RKO (cell line): ENCODE data around the gene FAM162B.
"Not testable (repeated sequence)": the region's sequence is repeated elsewhere in the genome, so short reads cannot be mapped to it uniquely, and the experiment has no call there.

Source experiments
- DNase-seq: peaks from one replicate; pipeline ENCODE4 v3.0.0-alpha.2; 2016; ENCODE audit warnings: low spot score

The FAM162B gene

DNA sequence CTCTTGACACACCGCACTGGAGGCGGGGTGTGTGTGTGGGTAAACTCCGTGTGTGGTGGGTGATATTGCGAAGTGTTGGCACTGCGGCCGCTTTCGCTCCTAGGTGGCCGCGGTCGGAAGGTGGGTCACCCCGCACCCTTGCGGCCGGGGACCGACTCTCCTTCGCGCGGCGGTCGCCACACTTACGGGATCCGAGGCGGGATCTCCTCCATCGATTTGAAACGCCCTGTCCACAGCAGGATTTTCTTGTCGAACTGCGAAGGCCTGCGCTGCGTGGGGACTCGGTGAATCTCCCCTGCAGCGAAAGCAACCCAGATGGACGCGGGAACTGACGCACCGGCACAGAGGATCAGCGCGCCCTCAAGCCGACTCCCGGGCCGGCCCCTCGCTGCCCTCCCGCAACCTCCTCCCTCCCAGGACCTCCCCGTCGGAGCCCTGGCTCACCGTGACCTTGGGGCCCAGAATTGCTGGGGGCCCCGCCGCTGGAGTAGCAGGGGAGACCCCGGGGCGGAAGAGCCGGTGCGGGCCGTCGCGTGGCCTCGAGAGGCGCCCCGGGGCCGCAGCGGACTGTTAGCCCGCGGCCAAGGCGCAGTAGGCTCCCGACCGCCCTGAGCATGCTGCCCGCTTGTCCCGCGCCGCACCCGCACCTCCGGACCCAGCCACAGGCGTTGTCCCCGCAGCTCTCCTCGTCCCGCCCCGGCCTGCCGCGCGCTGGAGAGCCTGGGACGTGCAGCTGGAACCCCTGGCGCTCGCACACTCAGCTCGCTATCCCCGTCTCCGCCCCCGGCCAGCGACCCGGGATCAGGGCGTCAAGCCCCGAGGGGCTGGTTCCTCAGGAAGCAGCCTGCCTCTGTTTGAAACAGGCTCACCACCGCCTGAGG, at the start of gene FAM162B:
Gene FAM162B (minus strand): TSS at position 759 of the 881 bp plus-strand sequence. CDS start 143 bp downstream, at position 616.
- no peak for DNase-seq

DNA sequence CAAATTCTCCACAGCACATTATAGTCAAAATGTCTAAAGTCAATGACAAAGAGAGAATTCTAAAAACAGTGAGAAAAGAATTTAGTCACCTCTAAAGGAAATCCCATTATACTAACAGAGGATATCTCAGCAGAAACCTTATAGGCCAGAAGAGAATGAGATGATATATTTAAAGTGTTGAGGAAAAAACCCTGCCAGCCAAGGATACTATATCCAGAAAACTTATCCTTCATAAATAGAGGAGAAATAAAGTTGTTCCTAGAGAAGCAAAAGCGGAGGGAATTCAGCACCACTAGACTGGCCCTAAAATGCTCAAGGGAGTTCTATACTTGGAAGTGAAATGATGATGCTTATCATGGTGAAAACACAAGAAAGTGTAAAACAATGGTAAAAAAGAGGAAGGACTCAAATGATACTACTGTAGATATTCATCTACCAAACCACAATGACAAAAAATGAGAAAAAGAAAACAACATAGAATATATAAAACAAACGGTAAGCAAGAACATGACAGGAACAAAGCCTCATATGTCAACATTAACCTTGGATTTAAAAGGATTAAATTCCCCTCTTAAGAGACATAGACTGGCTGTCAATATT, 46.6 kb upstream of the FAM162B start:
- no peak for DNase-seq

DNA sequence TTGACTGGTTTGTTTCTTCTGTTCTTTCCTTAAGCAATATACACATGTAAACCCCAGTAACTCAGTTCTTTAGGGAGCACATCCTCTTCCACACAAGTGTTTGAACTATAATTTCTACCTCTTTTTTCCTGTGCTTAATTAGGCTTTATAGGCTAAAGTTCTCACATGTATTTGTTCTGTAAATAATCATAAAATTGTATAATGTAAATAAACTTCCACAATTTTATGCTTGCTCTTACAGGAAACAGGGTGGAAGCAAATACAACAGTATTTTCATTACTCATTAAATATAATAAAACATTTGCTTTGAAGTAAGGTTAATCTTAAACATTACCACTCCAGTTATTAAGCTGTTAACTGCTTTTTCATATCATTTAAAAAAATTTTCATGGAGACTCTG, 36.5 kb upstream of the FAM162B start:
- no peak for DNase-seq

DNA sequence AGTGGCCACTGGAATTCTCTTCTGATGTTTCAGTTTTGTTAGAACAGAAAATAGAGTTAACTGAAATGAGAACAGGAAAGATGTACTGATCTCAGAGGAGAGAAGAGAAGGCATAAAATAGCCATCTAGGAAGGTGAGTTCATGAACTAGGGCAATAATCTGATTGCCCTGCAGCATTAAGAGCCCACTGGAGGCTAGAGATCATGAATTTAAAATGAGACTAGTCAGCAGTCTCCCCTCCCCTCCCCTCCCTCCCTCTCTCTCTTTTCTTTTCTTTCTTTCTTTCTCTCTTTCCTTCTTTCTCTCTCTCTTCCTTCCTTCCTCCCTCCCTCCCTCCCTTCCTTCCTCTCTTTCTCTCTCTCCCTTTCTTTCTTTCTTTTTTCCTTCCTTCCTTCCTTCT, 34.4 kb upstream of the FAM162B start:
- no peak for DNase-seq

DNA sequence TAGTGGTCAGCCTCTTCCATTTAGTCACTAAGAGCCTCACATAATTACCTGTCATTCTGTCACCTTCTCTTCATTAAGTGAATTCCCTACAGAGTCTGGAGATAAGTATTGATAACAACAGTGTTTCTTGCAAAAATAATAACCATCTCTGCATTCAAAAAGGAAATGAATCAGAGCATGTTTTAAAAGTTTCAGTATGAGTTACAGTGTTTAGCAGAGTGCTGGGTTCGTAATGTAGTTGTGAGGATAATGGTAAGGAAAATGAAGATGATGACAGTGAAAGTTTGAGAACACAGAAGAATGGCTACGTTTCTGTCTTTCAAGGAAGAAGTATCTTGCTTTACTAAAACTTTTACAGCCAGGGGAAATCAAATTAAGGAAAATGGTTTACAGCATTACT, 32.1 kb upstream of the FAM162B start:
- DNase-seq, result no peak

DNA sequence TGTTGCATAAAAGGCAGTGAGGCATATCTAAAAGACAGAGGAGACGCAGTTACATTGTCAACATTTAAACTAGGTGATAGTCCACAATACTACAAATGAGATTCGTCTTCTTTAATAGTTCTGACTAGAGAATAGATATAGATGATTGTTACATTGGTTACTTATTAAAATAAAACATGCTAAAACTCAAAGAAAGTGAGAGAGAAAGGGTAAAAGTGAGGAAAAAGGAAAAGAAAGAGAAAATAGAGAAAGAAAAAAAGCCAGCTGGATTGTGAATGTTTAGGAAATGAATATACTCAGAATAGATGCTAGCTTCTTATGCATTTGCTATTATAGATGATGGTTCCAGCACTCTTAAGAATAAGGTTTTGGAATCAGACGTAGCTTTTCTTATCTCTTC, 27.7 kb upstream of the FAM162B start:
- DNase-seq, result no peak

DNA sequence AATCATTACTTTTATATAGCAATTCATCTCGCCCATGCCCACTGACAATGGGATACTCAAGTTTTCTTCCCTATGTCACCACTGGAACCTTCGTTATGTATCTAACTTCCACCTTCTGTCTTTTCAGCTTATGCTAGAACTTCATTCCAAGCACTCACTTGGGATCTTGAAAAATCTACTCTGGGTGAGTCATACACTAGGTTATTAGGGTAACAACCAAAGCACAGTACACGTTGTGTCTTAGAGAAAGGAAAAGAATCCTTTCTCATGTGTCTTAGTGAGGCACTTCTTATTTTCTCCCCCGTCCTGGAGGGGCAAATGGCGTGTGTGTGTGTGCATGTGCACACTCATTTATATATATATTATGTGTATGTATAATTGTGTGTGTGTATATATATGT, 18.3 kb upstream of the FAM162B start:
- DNase-seq, result peak; percentile 9

DNA sequence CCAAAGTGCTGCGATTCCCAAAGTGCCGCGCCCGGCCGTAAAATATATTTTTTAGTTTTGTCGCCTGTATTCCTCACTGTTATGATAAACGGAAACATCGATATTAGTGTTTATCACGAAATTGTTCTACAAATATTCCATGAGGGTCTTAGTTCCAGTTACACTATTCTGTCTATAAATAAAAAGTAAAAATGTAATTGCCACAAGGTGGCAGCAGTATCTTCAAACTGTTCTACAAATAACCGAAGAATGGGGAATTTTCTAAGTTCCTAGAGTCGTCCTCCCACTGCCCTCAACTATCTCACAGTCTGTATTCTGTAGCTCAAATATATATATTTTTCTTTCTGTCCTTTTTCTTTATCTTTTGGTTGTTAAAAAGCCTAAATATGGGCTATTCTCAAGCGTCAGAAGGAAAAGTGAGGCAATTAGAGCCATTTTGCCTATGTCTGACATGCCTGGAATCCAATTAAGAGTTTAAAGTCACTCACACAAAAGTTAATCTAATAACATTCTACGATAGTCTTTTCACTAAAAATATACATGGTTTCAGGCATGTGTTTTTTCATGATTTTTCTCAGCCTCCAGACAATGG, 14.2 kb upstream of the FAM162B start:
- peak; percentile 79 for DNase-seq

DNA sequence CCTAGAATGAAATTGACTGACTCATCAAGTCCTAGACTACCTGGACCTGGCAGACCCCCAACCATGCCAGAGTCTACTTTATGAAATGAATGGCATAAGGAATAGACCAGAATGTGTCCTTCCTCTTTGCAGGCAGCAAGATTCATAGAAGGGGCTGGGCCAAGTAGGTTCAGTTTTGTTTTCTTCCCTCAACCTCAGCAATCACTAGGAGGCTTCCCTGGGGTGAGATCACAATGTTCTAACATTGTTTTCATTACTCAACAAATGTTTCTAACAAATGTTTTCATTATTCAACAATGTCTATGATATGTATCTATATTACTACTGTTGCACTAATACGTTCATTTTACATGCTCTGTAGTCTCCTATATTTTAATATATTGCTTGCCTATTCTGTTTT, 8.4 kb upstream of the FAM162B start:
- no peak for DNase-seq

DNA sequence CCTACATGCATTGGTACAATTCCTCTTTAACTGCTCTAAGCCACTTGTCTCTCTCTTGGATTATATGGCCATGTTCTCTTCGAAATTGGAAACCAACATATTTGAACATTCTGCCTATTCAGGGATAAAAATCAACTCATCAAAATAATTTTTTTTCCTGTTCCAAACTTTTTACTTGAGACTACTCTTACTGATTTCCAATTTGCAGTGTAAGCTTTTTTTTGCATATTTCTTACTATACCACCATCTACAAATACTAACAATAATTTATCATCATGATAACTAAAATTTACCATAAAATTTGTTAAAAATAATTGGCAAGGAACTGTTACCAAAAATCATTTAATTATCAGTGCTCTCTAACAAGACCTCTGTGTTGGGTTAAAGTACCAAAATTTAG, 6.9 kb upstream of the FAM162B start:
- no peak for DNase-seq

DNA sequence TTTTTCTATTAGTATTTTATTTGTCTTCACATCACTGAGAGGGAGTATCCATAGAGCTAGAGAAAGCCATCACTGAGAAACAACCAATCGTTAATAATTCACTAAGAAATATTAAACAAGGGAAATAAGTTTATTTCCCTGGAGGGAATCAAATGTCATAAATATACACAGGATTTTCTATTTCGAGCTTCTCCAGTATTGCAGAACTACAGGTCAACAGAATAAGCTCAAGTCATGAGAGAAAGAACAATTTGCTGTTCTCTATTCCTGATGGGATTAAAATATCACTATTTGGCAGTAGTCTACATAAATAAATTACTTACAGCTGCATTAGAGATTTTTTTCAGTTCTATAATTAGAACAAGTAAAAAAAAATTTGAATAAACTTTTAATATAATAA, 2.2 kb upstream of the FAM162B start:
- no peak for DNase-seq

DNA sequence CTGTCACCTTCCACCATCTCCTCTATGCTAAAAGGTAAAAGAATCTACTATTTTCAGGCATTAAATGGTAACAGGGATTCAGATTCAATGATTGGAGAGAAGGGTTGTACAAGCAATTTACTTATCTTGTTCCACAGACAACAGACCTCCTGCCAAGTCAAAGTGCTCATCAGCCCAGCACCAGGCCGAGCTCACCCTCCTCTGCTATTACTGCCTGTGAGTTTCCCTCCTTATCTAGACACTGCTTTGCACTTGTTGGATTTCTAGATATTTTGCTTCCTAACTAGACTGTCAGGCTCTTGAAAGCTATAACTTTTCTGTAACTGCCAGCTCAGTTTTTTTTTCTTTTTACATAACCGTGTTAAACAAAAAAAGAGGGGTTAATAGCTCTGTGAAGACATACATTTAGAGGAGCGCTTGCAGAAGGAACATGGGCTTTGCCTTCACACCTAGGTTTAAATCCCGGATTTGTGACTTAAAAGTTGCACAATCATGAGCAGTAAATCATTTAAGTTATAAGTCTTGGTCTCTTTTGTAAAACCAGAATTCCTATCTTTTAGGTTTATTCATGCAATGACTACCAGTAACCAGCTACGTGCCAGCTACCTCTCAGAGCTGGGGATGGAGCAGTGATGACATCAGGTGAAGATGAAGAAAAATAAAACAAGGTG, 1.1 kb upstream of the FAM162B start:
- DNase-seq, result no peak

DNA sequence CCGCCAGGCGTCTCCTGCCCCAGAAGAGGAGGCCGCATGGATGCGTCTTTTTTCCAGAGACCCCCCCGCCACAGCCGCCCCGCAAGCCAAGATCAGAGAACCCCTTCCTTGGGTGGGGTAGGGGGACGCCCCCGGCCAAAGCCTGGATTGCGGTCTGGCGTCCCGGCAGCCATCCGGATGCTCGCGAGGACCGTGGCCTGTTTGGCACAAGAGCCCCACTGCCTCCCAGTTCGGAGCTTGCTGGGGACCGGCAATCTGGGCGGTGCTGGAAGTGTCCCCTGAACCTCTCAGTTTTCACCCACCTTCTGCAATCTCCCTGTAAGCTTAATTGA, 924 bp downstream of the FAM162B start:
- no peak for DNase-seq

DNA sequence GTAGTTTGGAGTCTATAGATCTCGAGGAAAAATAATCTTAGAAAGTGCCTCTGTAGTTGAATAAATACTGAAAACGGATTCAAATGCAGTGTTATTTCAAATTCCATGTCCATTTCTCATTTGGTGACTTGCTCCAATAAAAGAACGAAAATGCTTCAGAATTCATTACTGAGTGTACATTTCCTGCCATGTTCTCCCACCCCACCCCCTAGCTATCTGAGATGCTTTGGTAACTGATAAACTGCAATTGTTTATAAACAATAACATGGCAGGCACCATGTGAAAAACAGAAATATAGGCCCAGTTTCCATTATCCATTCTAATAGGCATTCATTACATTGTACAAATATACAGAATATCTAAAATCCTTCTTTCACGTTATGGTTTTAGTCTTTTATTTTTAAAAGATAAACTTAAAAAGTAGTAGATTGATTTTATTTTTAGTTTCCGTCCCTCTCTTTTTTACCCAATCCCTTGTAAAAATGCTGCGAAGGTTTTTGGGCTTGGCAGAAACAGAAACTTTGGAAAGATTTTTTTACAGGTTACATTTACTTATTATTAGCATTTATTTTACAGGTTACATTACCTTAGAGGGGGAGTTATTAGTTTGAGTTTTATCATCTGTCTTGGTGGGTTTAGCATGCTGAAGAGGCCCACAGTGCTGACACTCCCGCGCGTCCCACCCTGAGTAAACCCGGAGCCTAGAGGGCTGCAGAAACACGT, 1.5 kb downstream of the FAM162B start:
- no peak for DNase-seq

DNA sequence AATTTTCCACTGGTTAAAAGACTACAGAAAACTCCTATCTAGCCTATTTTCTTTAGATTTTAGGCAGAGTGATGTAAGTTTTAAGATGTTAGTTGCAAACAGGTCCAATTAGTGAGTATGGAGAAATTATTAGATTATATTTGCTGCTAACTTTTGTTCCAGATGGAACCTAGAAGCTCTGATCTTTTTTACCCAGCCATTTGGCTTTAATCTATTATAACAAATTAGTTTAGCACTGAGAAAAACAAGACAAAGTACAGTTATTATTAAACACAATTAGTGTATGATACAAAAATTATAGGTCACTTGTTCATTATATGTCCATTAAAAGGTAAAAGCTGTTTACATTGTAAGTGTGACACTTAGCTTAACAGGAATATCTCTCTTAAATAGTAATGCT, 2.5 kb downstream of the FAM162B start:
- DNase-seq, result no peak

DNA sequence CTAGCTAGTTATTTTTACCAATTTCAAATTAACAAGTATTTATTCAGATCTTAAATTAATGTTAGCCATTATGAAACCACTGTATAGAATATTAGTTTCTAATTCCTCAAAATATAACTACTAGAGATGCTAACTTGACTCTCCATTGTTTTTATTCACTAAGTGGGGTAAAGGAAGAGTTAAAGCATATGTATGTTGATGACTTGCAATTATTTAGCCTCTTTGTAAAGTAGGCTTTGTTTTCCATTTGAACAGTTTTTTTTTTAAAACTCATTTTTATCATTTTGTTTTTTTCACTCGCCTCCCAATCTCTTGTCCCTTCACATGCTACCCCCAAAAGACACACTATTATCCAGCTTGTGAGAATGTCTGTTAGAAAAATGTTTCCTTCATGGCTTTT, 3.3 kb downstream of the FAM162B start:
- DNase-seq, result no peak

DNA sequence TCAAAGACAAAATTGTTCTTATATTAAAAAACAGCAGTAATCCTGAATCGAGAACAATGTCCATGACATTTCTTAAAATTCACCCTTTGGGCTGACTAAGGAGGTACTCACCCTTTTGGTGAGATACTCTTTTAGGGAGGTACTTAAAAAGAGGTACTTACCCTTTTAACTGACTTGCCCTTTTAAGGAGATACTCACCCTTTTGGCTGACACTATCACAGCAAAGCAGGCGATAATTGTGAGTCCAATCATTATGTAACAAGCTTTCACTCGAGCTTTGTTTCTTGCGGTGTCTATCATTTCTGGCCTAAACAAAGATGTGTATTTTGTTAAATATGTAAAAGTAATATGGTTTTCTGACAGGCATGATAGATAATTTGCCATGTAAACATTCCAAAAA, 3.7 kb downstream of the FAM162B start:
- peak; percentile 50 for DNase-seq

DNA sequence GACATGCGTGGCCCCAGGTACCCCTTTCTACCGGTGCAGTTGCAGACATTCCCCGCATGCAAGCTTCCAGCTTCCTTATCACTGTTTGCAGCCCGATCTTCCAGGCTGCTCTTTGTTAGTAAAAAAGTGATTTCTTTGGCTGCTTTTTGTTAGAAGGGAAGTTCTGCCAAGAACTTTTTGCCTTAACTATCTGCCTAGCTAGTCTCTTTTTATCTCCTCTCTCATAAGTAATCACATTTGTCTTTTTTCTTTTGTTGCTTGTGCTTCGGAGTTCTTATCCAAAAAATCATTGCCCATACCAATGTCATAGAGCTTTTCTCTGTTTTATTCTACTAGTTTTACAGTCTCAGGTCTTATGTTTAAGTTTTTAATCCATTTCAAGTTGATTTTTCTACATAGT, 20.3 kb downstream of the FAM162B start:
- no peak for DNase-seq

DNA sequence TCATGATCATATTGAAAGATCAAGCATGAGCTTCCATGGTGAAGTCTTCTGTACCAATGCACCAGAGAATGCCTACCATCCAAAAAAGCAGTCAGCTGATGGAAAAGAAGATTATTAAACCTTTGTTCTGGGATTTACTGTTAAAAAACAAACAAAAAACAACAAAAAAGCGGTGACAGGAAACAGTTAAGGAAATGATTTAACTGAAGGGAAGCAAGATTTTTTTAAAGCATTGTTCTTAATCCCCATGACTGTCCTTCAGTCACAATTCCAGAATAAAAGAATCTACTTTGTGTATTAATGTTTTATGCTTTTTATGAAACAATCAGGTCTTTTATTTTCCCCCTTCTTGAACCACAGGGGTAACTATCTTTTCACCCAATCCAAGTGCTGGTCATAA, 23.9 kb downstream of the FAM162B start:
- DNase-seq, result no peak

DNA sequence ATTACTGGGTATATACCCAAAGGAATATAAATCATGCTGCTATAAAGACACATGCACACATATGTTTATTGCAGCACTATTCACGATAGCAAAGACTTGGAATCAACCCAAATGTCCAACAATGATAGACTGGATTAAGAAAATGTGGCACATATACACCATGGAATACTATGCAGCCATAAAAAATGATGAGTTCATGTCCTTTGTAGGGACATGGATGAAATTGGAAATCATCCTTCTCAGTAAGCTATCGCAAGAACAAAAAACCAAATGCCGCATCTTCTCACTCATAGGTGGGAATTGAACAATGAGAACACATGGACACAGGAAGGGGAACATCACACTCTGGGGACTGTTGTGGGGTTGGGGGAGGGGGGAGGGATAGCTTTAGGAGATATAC, 25.0 kb downstream of the FAM162B start:
- not testable (repeated sequence) for DNase-seq

DNA sequence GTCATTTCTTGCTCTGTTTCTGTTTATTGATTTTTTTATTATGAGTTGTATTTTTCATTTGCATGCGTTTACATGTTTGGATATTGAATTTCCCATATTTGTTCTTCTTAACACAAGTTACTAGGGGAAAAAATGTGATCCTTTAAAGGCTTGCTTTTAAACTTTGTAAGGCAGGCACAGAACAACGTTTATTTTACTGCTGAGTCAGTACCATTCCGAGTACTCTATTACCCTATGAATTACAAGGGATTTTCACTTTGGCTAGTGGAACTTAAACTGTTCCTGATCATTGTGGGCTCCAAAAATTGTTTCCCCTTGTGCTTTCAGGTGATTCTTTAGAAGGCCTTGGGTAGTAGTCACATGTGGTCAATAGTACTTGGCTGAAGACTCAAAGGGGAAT, 28.5 kb downstream of the FAM162B start:
- DNase-seq, result no peak

DNA sequence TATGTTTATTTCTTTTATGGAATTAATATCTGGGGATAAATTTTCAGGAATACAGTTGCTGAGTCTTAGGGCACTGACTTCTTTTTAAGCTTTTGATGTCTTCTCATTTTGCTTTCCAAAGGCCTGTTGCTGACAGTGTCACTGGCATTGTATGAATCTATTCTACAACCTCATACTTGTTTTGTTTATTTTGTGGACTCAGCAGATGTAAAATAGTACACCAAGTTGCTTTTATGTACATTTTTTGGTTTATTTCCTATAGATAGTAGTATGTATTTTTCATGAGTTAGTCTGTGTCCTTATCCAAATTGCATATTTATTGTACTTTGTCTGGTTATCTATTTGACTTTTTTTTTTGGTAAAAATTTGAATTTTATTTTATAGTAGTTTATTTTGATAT, 35.0 kb downstream of the FAM162B start:
- DNase-seq, result no peak
